CD4-positive, alpha-beta T cell treated with Interleukin-17A for 4 hours (primary cell): ENCODE data around the gene GABBR2.

ENCODE experiments used
- DNase-seq: peaks from one replicate; pipeline ENCODE4 v3.0.0-alpha.2; 2020; ENCODE audit warnings: mixed read lengths

GABBR2 gene

DNA sequence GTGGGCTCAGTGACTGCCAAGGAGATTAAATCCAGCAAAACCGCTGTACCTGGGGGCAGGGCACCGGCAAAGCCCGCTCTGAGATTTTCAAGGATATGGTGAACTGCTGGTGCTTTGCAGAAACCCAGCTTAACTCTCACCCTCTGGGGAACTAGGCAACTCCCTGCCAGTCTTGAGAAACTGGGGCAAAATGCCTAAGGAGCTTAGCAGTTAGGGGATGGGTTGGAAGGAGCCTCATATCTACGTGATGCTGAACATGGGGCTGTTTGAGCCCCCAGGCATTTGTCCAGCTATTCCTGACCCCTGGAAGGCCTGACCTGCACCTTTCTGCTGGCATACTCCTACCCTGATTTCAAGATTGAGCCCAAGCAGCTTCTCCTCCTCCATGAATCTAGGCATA, 344.6 kb downstream of the GABBR2 start:
- no peak for DNase-seq

DNA sequence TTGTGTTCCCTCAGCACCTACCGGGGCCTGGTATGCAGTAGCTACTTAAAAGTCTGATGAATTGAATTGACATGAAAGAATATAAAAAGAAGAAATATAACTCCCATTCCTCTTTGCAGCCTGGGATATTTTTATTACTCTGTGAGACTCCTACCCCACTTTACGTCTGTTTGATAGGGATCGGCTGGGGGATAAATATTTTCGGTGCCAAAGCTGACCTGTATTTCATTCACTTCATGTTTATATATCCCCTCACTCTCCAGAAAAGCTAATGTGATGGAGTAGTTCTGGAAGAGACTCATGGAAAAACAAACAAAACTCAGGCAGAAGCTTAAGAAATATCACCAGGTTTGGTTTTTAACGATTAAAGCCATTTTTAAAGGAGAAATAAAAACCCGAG, 345.1 kb downstream of the GABBR2 start:
- no peak for DNase-seq

DNA sequence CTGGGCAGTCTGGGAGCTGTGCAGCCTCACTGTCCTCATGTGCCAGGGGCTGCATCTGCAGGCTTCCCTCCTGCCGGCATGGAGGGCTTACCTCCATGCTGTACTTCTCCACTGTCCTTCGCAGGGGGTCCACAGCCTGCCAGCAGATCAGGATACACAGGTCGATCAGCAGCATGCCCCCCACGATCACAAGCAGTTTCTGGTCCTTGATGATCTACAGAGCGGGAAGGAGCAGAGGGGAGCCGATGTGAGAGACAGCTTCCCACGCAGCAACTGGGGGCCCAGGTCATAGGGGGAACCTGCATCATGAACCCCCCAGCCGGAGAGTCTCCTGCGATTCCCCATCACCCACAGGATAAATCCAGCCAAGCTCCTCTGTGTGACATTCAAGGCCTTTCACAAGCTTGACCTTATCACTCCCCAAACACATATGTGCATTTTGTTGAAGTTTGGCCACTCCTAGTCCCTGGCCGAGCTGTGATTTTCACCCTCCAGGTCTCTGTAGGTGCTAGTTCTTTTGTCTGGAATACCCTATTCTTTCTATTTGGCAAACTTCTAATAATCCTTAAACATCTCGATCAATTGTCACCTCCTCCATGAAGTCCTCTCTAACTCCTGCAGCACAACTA, 346.0 kb downstream of the GABBR2 start:
- DNase-seq = no peak

DNA sequence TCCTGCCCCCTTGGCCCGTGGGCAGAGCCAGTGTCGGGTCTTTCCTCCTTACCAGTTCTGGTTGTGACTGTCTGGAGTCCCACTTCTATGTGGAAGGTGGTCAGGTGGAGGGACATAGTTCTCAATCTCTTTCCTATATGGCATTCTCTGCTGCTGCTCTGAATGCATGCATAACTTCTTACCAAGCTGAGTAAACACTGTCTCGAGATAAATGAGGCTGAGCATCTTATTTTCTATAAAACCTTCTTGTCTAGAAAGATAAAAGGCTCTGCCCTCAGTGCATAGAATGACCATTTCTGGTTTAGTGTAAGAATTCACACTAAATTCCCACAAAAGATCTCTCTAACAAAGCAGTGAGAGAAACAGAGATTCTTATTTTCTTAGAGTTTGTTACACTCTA, 347.1 kb downstream of the GABBR2 start:
- DNase-seq = no peak

- no peak for DNase-seq
Measured at GRCh38 chr9:98360176-98360708, 348.5 kb downstream of the GABBR2 start.

DNA sequence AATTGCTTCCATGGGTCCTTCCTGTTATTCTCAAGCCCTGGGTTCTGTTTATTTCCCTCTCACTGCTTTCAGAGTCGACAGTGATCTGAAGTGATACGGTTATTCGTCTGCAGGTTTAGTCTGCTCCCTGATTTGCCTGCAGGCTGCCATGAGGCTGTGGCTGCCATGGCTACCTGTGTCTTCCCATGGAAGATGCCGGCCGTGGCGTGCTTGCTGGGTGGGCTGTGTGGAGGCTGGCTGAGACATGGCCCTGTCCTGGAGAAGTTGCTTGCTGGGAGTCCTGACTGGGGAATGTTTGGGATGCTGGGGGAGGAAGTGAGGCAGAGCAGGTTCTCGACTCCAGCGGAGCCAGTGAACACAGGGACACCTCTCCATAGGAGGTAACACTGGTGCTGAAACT, 349.2 kb downstream of the GABBR2 start:
- no peak for DNase-seq

- DNase-seq = no peak
Measured at GRCh38 chr9:98357921-98358535, 350.7 kb downstream of the GABBR2 start.

DNA sequence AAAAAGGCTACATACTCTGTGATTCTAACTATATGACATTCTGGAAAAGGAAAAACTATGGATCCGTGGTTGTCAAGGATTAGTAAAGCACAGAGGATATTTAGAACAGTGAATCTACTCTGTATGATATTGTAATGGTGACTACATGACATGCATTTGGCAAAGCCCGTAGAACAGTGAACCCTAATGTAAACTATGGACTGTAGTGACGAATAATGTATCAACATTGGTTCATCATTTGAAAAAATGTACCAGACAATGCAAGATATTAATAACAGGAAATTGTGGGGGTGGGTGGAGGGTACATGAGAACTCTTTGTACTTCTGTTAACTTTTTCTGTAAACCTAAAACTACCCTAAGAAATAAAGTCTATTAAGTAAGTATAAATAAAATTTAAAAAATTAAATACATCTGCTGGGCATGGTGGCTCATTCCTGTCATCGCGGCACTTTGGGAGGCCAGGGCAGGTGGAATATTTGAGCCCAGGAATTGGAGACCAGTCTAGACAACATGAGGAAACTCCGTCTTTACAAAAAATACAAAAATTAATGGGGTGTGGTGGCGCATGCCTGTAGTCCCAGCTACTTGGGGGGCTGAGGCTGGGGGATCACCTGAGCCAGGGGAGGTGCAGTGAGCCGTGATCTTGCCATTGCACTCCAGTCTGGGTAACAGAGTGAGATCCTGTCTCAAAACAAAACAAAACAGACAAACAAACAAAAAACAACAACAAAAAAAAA, 351.6 kb downstream of the GABBR2 start:
- DNase-seq = no peak

DNA sequence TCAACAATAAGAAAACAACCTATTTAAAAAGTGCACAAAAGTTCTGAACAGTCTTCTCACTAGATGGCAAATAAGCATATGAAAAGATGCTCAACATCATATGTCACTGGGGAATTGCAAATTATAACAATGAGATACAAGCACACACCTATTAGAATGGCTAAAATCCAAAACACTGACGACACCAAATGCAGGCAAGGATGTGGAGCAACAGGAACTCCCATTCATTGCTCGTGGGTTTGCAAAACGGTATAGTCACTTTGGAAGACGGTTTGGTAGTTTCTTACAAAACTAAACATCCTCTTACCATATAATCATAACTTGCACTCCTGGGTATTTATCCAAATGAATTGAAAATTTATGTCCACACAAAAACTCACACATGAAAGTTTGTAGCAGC, 352.4 kb downstream of the GABBR2 start:
- DNase-seq = no peak

DNA sequence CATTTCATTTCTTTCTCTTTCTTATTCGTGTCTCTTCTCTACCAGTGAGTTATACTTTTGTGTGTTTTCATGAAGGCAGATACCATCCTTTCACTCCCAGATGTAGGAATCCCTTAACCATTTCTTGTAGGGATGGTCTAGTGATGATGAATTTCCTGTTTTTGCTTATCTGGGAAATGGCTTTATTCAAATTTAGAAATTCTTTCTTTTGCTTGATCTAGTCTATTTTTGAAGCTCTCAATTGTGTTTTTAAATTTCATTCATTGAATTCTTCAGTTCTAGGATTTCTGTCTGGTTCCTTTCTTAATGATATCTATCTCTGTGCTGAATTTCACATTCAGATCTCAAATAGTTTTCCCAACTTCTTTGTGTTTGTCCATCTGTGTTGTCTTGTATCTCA, 357.4 kb downstream of the GABBR2 start:
- DNase-seq = no peak

GRCh38 chr9:98347642-98348041, 361.1 kb downstream of the GABBR2 start:
- DNase-seq = no peak

GRCh38 chr9:98345011-98345410, 363.7 kb downstream of the GABBR2 start:
- DNase-seq = no peak

- DNase-seq = no peak
Measured at GRCh38 chr9:98344581-98344980, 364.2 kb downstream of the GABBR2 start.

GRCh38 chr9:98342820-98343210, 365.9 kb downstream of the GABBR2 start:
- DNase-seq = no peak

GRCh38 chr9:98342098-98342819, 366.5 kb downstream of the GABBR2 start:
- DNase-seq = no peak

DNA sequence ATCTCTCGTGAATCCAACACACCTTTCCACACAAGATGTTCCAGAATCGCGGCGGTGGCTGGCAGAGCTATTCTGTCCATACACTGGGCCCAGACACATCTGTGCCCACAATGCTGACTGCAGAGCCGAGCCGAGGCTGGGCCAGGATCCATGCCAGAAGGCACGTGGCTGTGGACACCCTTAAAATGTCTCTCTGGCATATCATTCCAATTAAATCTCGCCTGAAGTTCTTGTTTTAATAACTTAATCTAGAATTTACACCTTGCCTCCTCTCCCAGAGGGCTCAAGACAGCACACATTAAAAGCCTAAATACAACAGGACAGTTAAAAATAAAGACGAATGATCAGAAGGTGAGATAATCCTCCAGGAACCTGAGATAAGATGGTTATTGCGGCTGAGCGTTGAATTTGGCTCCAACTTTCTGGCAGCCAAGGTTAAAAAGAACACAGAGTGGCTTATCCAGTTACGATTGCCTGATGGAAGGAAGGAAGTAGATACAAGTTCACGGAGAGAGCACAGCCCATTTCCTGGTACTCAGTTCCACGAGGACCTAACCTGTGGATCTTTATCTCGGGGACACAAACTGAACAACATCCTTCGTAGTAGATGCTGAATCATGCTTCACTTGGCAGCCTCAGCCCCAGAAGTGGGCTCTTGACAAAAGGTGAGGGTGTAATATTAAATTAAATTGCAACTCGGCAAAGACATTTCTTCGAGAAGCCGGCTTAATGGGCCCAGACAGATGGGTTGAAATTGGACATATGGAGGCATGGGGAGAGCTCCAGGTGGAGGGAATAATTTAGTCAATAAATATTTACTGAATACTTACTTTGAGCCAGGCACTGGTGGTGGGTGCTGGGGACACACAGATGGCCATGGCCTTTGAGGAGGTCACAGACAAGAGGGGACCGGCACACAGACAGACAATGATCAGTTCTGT, 367.3 kb downstream of the GABBR2 start:
- no peak for DNase-seq

DNA sequence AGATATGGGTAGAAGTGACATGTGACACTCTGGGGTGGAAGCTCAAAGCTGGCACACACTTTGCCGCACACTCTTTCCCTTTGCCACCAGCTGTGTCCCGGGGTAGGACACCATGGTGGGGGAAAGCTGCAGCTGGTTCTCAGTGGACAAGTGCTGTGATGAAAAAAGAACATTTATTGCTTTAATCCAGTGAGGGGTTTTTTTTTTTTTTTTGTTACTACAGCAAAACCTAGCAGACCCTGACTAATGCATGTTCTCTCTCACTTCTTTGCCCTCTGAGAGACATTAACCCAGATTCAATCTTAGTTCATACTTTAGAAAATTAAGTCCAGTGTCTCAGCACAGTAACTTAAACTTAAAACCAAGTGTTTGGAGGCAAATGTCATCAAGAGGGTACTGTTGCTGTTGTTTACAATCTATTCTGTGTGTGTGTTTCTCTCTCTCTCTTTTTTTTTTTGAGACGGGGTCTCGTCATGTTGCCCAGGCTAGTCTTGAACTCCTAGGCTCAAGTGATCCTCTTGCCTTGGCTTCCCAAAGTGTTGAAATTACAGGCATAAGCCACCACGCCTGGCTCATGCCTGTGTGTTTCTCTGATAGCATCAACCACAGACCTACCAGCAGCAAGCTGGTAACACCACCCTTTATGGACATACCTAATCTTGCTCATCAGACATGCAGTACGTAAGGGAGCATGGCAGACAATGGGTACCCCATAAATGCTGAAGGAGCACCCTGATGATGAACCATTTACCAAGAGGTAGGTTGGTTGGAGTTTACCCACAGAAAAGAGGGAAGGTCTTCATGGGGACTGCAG, 368.5 kb downstream of the GABBR2 start:
- no peak for DNase-seq

GRCh38 chr9:98335661-98336060, 373.1 kb downstream of the GABBR2 start:
- DNase-seq = no peak

GRCh38 chr9:98334796-98335195, 373.9 kb downstream of the GABBR2 start:
- no peak for DNase-seq

- no peak for DNase-seq
Measured at GRCh38 chr9:98333703-98334582, 374.8 kb downstream of the GABBR2 start.
